HG03175 (cell line): Measurements from ENCODE around the gene ZNF281.
"Not testable (repeated sequence)": the region's sequence is repeated elsewhere in the genome, so short reads cannot be mapped to it uniquely, and the experiment has no call there.

Experiments
- ATAC-seq: cut with Tn5 transposase; IDR thresholded peaks from one replicate; pipeline ENCODE4 v1.9.1; 2021; ENCODE audit warnings: mild to moderate bottlenecking, moderate library complexity; ENCODE audit not compliant: unreplicated experiment

Gene ZNF281, protein sequence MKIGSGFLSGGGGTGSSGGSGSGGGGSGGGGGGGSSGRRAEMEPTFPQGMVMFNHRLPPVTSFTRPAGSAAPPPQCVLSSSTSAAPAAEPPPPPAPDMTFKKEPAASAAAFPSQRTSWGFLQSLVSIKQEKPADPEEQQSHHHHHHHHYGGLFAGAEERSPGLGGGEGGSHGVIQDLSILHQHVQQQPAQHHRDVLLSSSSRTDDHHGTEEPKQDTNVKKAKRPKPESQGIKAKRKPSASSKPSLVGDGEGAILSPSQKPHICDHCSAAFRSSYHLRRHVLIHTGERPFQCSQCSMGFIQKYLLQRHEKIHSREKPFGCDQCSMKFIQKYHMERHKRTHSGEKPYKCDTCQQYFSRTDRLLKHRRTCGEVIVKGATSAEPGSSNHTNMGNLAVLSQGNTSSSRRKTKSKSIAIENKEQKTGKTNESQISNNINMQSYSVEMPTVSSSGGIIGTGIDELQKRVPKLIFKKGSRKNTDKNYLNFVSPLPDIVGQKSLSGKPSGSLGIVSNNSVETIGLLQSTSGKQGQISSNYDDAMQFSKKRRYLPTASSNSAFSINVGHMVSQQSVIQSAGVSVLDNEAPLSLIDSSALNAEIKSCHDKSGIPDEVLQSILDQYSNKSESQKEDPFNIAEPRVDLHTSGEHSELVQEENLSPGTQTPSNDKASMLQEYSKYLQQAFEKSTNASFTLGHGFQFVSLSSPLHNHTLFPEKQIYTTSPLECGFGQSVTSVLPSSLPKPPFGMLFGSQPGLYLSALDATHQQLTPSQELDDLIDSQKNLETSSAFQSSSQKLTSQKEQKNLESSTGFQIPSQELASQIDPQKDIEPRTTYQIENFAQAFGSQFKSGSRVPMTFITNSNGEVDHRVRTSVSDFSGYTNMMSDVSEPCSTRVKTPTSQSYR

GRCh38 chr1:200409761-200410565 lies at the start of gene ZNF281:
TSS of gene ZNF281 (minus strand) at chr1:200410036. CDS start at chr1:200409705, 331 bp downstream.
- ATAC-seq = peak; percentile 96

- no peak for ATAC-seq
Observed at GRCh38 chr1:200458780-200459179, 48.9 kb upstream of the ZNF281 start.

- no peak for ATAC-seq
Observed at GRCh38 chr1:200457810-200458209, 48.0 kb upstream of the ZNF281 start.

- ATAC-seq = no peak
Observed at GRCh38 chr1:200454425-200454824, 44.6 kb upstream of the ZNF281 start.

GRCh38 chr1:200453553-200453905 lies 43.7 kb upstream of the ZNF281 start:
- no peak for ATAC-seq

- no peak for ATAC-seq
Observed at GRCh38 chr1:200452850-200453552, 43.2 kb upstream of the ZNF281 start.

GRCh38 chr1:200448034-200448762 lies 38.4 kb upstream of the ZNF281 start:
- peak; percentile 86 for ATAC-seq

DNA sequence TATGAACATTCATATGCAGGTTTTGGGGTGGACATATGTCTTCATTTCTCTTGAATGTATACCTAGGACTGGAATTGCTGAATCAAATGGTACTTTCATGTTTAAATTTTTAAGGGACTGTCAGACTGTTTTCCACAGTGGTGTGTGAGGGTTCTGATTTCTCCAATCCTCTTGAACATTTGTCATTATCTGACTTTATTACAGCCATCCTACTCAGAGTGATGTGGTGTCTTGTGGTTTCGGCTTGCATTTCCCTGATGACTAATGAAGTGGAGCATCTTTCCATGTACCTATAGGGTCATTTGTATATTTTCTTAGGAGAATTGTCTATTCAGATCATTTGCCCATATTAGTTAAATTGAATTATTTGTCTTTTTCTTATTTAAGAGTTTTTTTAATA lies 35.4 kb upstream of the ZNF281 start:
- ATAC-seq = no peak

GRCh38 chr1:200444478-200444877 lies 34.6 kb upstream of the ZNF281 start:
- ATAC-seq = no peak

DNA sequence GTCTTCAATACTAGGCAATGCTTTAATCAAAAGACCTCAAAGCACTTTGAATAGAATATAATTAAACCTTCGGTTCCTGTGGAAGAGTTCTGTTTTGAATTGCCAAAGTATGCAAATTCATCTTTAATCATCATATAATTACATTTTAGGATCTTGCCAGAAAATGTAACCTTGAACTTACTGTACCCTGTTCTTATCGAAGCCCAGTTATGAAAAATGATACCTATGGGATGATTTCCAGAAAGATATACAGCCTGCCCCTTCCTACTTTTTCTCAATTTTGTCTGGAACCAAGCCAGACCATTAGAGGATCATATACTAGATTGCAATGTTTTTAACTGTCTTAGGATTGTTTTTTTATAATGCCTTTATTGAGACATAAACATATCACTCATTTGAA lies 34.0 kb upstream of the ZNF281 start:
- no peak for ATAC-seq

- no peak for ATAC-seq
Observed at GRCh38 chr1:200442537-200443156, 32.8 kb upstream of the ZNF281 start.

- ATAC-seq = no peak
Observed at GRCh38 chr1:200442023-200442422, 32.2 kb upstream of the ZNF281 start.

DNA sequence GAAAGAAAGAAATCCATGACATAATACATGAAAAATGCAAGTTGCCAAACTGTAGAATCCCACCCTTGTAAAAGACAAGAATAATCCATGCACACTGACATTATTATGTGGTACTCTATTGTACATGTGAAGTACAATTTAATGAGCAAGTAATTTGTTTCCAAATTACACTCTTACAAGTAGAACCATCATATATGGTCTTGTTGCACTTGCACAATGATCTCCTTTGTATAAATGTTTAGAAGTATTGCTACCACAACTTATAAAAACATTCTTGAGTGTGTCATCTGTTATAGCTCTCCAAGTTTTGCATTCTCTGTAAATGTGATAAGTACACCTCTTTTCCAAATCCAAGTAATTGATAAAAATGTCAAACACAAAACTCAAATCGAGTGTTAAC lies 29.1 kb upstream of the ZNF281 start:
- ATAC-seq = no peak

DNA sequence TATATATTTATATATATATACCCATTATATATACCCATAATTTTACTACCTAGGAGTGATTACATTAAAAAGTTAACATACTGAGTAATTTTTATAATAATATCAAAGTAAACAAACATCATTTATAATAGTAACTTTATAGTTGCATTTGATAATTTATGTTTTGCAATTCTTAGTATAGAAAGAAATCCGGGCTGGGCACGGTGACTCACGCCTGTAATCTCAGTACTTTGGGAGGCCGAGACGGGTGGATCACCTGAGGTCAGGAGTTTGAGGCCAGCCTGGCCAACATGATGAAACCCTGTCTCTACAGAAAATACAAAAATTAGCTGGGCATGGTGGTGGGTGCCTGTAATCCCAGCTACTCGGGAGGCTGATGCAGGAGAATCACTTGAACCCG lies 28.6 kb upstream of the ZNF281 start:
- ATAC-seq = not testable (repeated sequence)

GRCh38 chr1:200437556-200438203 lies 27.8 kb upstream of the ZNF281 start:
- ATAC-seq = peak; percentile 76

GRCh38 chr1:200437088-200437487 lies 27.3 kb upstream of the ZNF281 start:
- no peak for ATAC-seq

GRCh38 chr1:200436436-200436835 lies 26.6 kb upstream of the ZNF281 start:
- no peak for ATAC-seq

DNA sequence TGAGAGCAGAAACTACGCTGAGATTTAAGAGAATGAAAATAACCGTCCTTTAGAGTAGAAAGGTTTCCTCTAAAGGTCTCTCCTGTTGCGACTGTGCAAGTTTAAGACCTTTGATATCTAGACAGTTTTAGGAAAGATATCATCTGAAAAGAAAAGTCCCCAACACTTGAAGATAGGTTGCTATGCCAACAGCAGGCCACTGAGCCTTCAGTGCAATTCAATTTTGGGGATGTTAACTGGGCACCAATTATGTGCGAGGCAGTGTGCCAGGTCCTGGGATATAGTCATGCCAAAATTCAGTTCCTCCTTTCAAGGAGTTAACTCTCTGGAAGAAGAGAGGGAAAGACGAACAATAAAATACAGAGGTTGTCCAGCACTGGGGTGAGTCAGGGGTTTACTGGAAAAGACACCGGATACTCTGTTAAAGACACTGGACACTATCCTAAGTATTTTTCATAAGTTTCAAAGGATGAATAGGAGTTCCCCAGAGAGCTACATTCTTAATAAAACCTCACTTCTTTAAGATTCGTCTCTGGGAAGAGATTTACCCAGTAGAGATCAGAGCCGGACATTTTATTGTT lies 25.5 kb upstream of the ZNF281 start:
- ATAC-seq = no peak

GRCh38 chr1:200433586-200433985 lies 23.8 kb upstream of the ZNF281 start:
- no peak for ATAC-seq
